GM04504 (cell line): ENCODE results near the gene HS3ST4.

Source experiments
- DNase-seq: peaks from one replicate; pipeline ENCODE4 v3.0.0-alpha.2; 2012; ENCODE audit warnings: low read depth

The HS3ST4 gene

GRCh38 chr16:26108836-26109505, 417.2 kb downstream of the HS3ST4 start:
- DNase-seq = no peak

- DNase-seq = no peak
Observed at GRCh38 chr16:26111900-26112299, 420.1 kb downstream of the HS3ST4 start.

- no peak for DNase-seq
Observed at GRCh38 chr16:26118575-26118974, 426.8 kb downstream of the HS3ST4 start.

GRCh38 chr16:26120729-26121128, 429.0 kb downstream of the HS3ST4 start:
- no peak for DNase-seq

- DNase-seq = no peak
Observed at GRCh38 chr16:26128296-26128695, 436.5 kb downstream of the HS3ST4 start.

GRCh38 chr16:26129997-26130396, 438.2 kb downstream of the HS3ST4 start:
- DNase-seq = no peak

- no peak for DNase-seq
Observed at GRCh38 chr16:26133416-26134093, 441.8 kb downstream of the HS3ST4 start.

GRCh38 chr16:26134588-26134987, 442.8 kb downstream of the HS3ST4 start:
- DNase-seq = no peak

GRCh38 chr16:26137956-26138355, 446.2 kb downstream of the HS3ST4 start:
- no peak for DNase-seq

GRCh38 chr16:26139091-26139490, 447.3 kb downstream of the HS3ST4 start:
- DNase-seq = no peak

- DNase-seq = no peak
Observed at GRCh38 chr16:26139884-26140283, 448.1 kb downstream of the HS3ST4 start.

- DNase-seq = no peak
Observed at GRCh38 chr16:26149364-26150190, 457.8 kb downstream of the HS3ST4 start.

- no peak for DNase-seq
Observed at GRCh38 chr16:26155221-26155620, 463.5 kb downstream of the HS3ST4 start.

GRCh38 chr16:26157319-26157718, 465.6 kb downstream of the HS3ST4 start:
- no peak for DNase-seq

GRCh38 chr16:26158142-26158759, 466.5 kb downstream of the HS3ST4 start:
- DNase-seq = no peak

- DNase-seq = no peak
Observed at GRCh38 chr16:26161461-26162180, 469.9 kb downstream of the HS3ST4 start.

GRCh38 chr16:26169473-26169872, 477.7 kb downstream of the HS3ST4 start:
- DNase-seq = no peak

- DNase-seq = no peak
Observed at GRCh38 chr16:26175944-26176343, 484.2 kb downstream of the HS3ST4 start.

GRCh38 chr16:26177438-26177837, 485.7 kb downstream of the HS3ST4 start:
- no peak for DNase-seq

- DNase-seq = no peak
Observed at GRCh38 chr16:26178298-26178697, 486.5 kb downstream of the HS3ST4 start.

- no peak for DNase-seq
Observed at GRCh38 chr16:26186091-26186615, 494.4 kb downstream of the HS3ST4 start.
